GM12865 (cell line): ENCODE measurements around the gene KITLG.
"Not testable (repeated sequence)": the region's sequence is repeated elsewhere in the genome, so short reads cannot be mapped to it uniquely, and the experiment has no call there.

ENCODE experiments used
- DNase-seq: peaks from one replicate; pipeline ENCODE4 v3.0.0; 2010; ENCODE audit warnings: low read depth
- H3K4me3 ChIP-seq: 2 replicates; pipeline ENCODE4 v1.5.1; 2011; ENCODE audit warnings: mild to moderate bottlenecking, low read depth, low read length, control low read depth
- CTCF ChIP-seq: IDR thresholded peaks from 2 replicates; pipeline ENCODE4 v1.5.1; 2011; ENCODE audit warnings: low read length, control low read depth, low read depth, inconsistent platforms; ENCODE audit not compliant: insufficient read depth; ENCODE audit errors: missing control alignments

KITLG gene

GRCh38 chr12:88471331-88472045 lies 108.8 kb downstream of the KITLG start:
- TF ChIP-seq CTCF = no peak
- no peak overlapping the region for H3K4me3 ChIP-seq
- DNase-seq = no peak

DNA sequence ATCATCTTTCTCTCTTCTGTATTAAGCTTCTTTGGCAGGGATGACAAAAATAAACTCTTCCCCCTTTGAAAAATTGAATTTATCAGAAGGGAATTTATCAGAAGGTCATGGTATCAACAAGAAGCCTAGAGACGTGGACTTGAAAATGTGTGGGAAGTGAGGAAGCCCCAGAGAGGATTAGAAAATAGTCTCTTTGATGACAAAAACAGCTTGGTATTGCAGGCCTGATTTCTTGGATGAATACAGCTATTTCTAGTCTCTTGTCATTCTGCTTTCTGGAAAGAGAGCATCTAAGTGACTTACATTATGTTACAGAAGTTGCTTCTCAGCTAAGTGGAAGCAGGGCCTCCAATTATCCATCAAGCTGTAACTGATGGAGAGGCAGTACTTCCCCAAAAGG lies 111.1 kb downstream of the KITLG start:
- no peak overlapping the region for H3K4me3 ChIP-seq
- no peak for TF ChIP-seq CTCF
- DNase-seq = no peak

GRCh38 chr12:88468581-88468980 lies 111.7 kb downstream of the KITLG start:
- DNase-seq = no peak
- H3K4me3 ChIP-seq = no peak overlapping the region
- no peak for TF ChIP-seq CTCF

- H3K4me3 ChIP-seq, DNase-seq: not testable (repeated sequence)
Observed at GRCh38 chr12:88466708-88467107, 113.6 kb downstream of the KITLG start.

- DNase-seq = no peak
- H3K4me3 ChIP-seq = no peak overlapping the region
- no peak for TF ChIP-seq CTCF
Observed at GRCh38 chr12:88458327-88458726, 121.9 kb downstream of the KITLG start.

DNA sequence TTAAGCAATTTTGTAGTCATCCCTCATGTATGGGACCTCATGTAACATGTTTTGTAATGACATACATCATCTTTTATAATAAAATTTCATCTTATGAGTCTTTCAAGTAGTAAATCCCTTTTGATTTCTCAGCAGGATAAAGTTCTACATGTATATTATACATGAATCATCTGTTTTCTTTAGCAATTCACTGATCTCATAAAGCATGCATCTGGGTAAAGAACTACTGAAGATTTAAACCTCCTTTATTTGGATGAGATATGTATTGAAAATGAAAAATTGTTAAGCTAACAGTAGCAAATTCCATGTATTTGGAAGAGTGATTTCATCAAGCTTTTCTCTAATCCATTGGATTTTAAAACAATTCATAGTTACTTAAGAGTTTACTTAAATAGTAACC lies 126.9 kb downstream of the KITLG start:
- no peak for TF ChIP-seq CTCF
- DNase-seq = no peak
- no peak overlapping the region for H3K4me3 ChIP-seq

DNA sequence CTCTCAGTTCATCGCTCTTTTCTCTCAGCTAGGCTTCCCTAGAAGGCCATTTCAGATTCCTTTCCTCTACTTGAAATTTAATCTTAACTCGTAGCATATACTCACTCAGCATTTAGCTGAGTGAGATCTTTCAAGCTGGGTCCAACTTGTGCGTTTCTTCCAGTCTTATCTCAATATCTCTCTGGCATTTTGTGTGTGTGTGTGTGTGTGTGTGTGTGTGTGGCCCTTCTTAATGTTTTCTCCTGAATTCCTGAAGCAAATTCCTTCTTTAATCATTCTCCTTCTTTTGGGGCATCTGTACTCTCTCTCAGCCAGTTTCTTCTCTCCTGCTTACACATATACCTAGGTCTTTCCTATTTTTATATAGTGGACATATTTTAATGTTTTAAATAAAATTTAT lies 129.1 kb downstream of the KITLG start:
- H3K4me3 ChIP-seq = no peak overlapping the region
- DNase-seq = no peak
- TF ChIP-seq CTCF = no peak
